Measurements from ENCODE around the gene FOXO6.
A peak's percentile ranks its signal among the peaks of the same experiment; 100 is the strongest.

DNA sequence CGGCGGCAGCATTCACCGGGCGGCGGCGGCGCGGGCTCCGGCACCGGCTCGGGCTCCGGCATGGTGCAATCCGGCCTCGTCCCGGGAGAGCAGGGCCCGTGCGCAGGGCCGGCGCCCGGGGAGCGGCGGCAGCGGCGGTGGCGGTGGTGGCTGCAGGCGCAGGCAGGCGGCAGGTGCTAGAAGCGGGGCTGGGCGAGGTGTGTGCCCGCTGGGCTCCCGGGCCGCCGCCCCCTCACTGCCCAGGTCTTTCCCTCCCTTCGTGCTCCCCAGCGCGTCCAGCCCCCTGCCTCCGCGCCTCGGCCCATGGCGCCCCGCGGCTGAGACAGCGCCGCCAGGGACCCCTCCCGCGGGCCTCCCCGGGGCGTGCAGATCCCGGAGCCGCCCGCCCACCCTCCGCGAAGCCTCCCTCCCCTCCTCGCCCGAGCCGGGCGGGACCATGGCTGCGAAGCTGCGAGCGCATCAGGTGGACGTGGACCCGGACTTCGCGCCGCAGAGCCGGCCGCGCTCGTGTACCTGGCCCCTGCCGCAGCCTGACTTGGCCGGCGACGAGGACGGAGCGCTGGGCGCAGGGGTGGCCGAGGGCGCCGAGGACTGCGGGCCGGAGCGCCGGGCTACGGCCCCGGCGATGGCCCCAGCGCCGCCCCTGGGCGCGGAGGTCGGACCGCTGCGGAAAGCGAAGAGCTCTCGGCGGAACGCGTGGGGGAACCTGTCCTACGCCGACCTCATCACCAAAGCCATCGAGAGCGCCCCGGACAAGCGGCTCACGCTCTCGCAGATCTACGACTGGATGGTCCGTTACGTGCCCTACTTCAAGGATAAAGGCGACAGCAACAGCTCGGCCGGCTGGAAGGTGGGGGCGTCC, 492 bp downstream of the FOXO6 start:
- TF ChIP-seq, protein P1, sequence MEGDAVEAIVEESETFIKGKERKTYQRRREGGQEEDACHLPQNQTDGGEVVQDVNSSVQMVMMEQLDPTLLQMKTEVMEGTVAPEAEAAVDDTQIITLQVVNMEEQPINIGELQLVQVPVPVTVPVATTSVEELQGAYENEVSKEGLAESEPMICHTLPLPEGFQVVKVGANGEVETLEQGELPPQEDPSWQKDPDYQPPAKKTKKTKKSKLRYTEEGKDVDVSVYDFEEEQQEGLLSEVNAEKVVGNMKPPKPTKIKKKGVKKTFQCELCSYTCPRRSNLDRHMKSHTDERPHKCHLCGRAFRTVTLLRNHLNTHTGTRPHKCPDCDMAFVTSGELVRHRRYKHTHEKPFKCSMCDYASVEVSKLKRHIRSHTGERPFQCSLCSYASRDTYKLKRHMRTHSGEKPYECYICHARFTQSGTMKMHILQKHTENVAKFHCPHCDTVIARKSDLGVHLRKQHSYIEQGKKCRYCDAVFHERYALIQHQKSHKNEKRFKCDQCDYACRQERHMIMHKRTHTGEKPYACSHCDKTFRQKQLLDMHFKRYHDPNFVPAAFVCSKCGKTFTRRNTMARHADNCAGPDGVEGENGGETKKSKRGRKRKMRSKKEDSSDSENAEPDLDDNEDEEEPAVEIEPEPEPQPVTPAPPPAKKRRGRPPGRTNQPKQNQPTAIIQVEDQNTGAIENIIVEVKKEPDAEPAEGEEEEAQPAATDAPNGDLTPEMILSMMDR (IDR thresholded peaks at IDR 0.05), result no peak
- TF ChIP-seq EZH2 (IDR thresholded peaks at IDR 0.05; ENCODE audit: borderline replicate concordance, insufficient read depth, low read depth, low read length, poor library complexity, severe bottlenecking), result peak; percentile 85

Measured in B cell (primary cell).